ENCODE results near the gene BCAS3. TPM values are rescaled to one million over a fixed set of nuclear protein-coding genes. Genes with fewer than 3 reads are reported as not detected.

Gene BCAS3
- total and polyA plus RNA-seq, 10 donors = 3.7 to 56.0 (median 42.3) TPM

- TF ChIP-seq POLR2A (IDR thresholded peaks at IDR 0.05) = no peak
- TF ChIP-seq CTCF (IDR thresholded peaks at IDR 0.05 in 8 of 11, conservative IDR thresholded peaks at IDR 0.05 in 3 of 11) = no peak
- TF ChIP-seq POLR2AphosphoS5 (IDR thresholded peaks at IDR 0.05) = no peak
- no peak for DNase-seq
- no peaks in the 10 kb centered on the region for H3K9me3 ChIP-seq
- H3K27ac ChIP-seq = no peak overlapping the region
- no peak overlapping the region for H3K4me3 ChIP-seq
- 90 to 98% (median 96%) methylated on average over 4 of the region's 4 CpGs for WGBS, 5 donors
- no peaks in the 10 kb centered on the region for H3K27me3 ChIP-seq (replicated peaks in 1 of 7)
- no peaks in the 10 kb centered on the region for H3K36me3 ChIP-seq
- intact Hi-C loops (cut with DNase I; ENCODE audit: low total_unique reads) = no loop called here
- H3K4me1 ChIP-seq = no peaks in the 10 kb centered on the region
Measured at GRCh38 chr17:61106354-61106753, 428.7 kb downstream of the BCAS3 start.

GRCh38 chr17:61116577-61116976 lies 438.9 kb downstream of the BCAS3 start:
- intact Hi-C loops (cut with DNase I; ENCODE audit: low total_unique reads) = no loop called here
- Histone ChIP-seq H3K27me3 (replicated peaks in 1 of 7) (no peaks in the 10 kb centered on the region), H3K36me3 (no peaks in the 10 kb centered on the region), H3K9me3 (peaks cover 0 to 18% (median 14%) of the 10 kb centered on the region in 8 donors), H3K4me3 (no peak overlapping the region), H3K27ac (no peak overlapping the region), H3K4me1 (no peaks in the 10 kb centered on the region)
- TF ChIP-seq CTCF (IDR thresholded peaks at IDR 0.05 in 8 of 11, conservative IDR thresholded peaks at IDR 0.05 in 3 of 11) (no peak), POLR2AphosphoS5 (IDR thresholded peaks at IDR 0.05) (no peak), POLR2A (IDR thresholded peaks at IDR 0.05) (no peak)
- DNase-seq = no peak
- 82 to 93% (median 88%) methylated on average over 1 of the region's 1 CpG for WGBS, 5 donors

- no peak overlapping the region for H3K27ac ChIP-seq
- intact Hi-C loops (cut with DNase I; ENCODE audit: low total_unique reads) = no loop called here
- 77 to 93% (median 84%) methylated on average over 4 of the region's 4 CpGs for WGBS, 5 donors
Measured at GRCh38 chr17:61117983-61118382, 440.3 kb downstream of the BCAS3 start.

GRCh38 chr17:61118871-61119270 lies 441.2 kb downstream of the BCAS3 start:
- intact Hi-C loops (cut with DNase I; ENCODE audit: low total_unique reads) = no loop called here
- no peak overlapping the region for H3K27ac ChIP-seq
- DNase-seq = no peak
- no peaks in the 10 kb centered on the region for H3K27me3 ChIP-seq (replicated peaks in 1 of 7)
- TF ChIP-seq CTCF (IDR thresholded peaks at IDR 0.05 in 8 of 11, conservative IDR thresholded peaks at IDR 0.05 in 3 of 11) = no peak
- TF ChIP-seq POLR2AphosphoS5 (IDR thresholded peaks at IDR 0.05) = no peak
- no peak for TF ChIP-seq POLR2A (IDR thresholded peaks at IDR 0.05)
- H3K4me1 ChIP-seq = no peaks in the 10 kb centered on the region
- H3K4me3 ChIP-seq = no peak overlapping the region
- WGBS, 5 donors = 75 to 89% (median 85%) methylated on average over 2 of the region's 2 CpGs
- no peaks in the 10 kb centered on the region for H3K36me3 ChIP-seq
- H3K9me3 ChIP-seq = peaks cover 0 to 18% (median 14%) of the 10 kb centered on the region in 8 donors

More at GRCh38 chr17:61117983-61118382, 440.3 kb downstream of the BCAS3 start:
- Histone ChIP-seq H3K9me3 (peaks cover 0 to 18% (median 14%) of the 10 kb centered on the region in 8 donors), H3K4me3 (no peak overlapping the region), H3K27me3 (replicated peaks in 1 of 7) (no peaks in the 10 kb centered on the region), H3K4me1 (no peaks in the 10 kb centered on the region), H3K36me3 (no peaks in the 10 kb centered on the region)
- TF ChIP-seq CTCF (IDR thresholded peaks at IDR 0.05 in 8 of 11, conservative IDR thresholded peaks at IDR 0.05 in 3 of 11) (no peak), POLR2AphosphoS5 (IDR thresholded peaks at IDR 0.05) (no peak), POLR2A (IDR thresholded peaks at IDR 0.05) (no peak)
- no peak for DNase-seq

Data from spleen (tissue), 11 donors.